H9 (cell line): ENCODE measurements around the gene SLC16A4. TPM values are rescaled to one million over a fixed set of nuclear protein-coding genes. Genes with fewer than 3 reads are reported as not detected.

Experiments used
- DNase-seq: peaks from one replicate; pipeline ENCODE4 v3.0.0-alpha.2; 2017
- H2AFZ ChIP-seq: one replicate; pipeline ENCODE4 v1.6.1; 2013; ENCODE audit warnings: mild to moderate bottlenecking, low read length, control low read depth, moderate library complexity
- H2AK5ac ChIP-seq: 2 replicates; pipeline ENCODE4 v1.6.1; 2013; ENCODE audit warnings: low read length, control low read depth, mixed read lengths; ENCODE audit not compliant: insufficient read length
- H2BK120ac ChIP-seq: one replicate; pipeline ENCODE4 v1.6.1; 2013; ENCODE audit warnings: low read depth, mild to moderate bottlenecking, low read length, control low read depth, inconsistent platforms; ENCODE audit not compliant: poor library complexity, severe bottlenecking
- H2BK12ac ChIP-seq: 2 replicates; pipeline ENCODE4 v1.6.1; 2013; ENCODE audit warnings: low read length, control low read depth, mixed read lengths, low read depth; ENCODE audit not compliant: insufficient read length
- H2BK15ac ChIP-seq: 2 replicates; pipeline ENCODE4 v1.6.1; 2013; ENCODE audit warnings: low read depth, low read length, control low read depth
- H2BK20ac ChIP-seq: one replicate; pipeline ENCODE4 v1.6.1; 2013; ENCODE audit warnings: low read depth, mild to moderate bottlenecking, low read length, control low read depth, inconsistent platforms; ENCODE audit not compliant: poor library complexity, severe bottlenecking
- H2BK5ac ChIP-seq: 2 replicates; pipeline ENCODE4 v1.6.1; 2013; ENCODE audit warnings: low read length, control low read depth, mixed read lengths; ENCODE audit not compliant: insufficient read length
- H3K14ac ChIP-seq: 2 replicates; pipeline ENCODE4 v1.6.1; 2013; ENCODE audit warnings: low read length, control low read depth; ENCODE audit not compliant: insufficient read depth
- H3K18ac ChIP-seq: 2 replicates; pipeline ENCODE4 v1.6.1; 2013; ENCODE audit warnings: low read depth, mild to moderate bottlenecking, mixed read lengths, low read length, control low read depth; ENCODE audit not compliant: insufficient read length
- H3K23ac ChIP-seq: 2 replicates; pipeline ENCODE4 v1.6.1; 2013; ENCODE audit warnings: low read length, control low read depth, mixed read lengths, low read depth; ENCODE audit not compliant: insufficient read length
- H3K23me2 ChIP-seq: 2 replicates; pipeline ENCODE4 v1.6.1; 2013; ENCODE audit warnings: low read depth, mild to moderate bottlenecking, mixed read lengths, low read length, control low read depth; ENCODE audit not compliant: insufficient read length, poor library complexity, severe bottlenecking
- H3K27ac ChIP-seq: 2 replicates; pipeline ENCODE4 v1.5.1; 2013; ENCODE audit warnings: low read length, control low read depth, mixed read lengths, low read depth; ENCODE audit not compliant: insufficient read length
- H3K27me3 ChIP-seq: 2 replicates; pipeline ENCODE4 v1.6.1; 2013; ENCODE audit warnings: low read length, control low read depth, inconsistent platforms; ENCODE audit not compliant: insufficient read depth
- H3K4ac ChIP-seq: 2 replicates; pipeline ENCODE4 v1.6.1; 2013; ENCODE audit warnings: low read depth, mild to moderate bottlenecking, control low read depth, inconsistent platforms, low read length, moderate library complexity
- H3K4me1 ChIP-seq: 2 replicates; pipeline ENCODE4 v1.6.1; 2013; ENCODE audit warnings: low read length, control low read depth, inconsistent platforms; ENCODE audit not compliant: insufficient read depth
- H3K4me2 ChIP-seq: 2 replicates; pipeline ENCODE4 v1.6.1; 2013; ENCODE audit warnings: low read length, control low read depth, mixed read lengths; ENCODE audit not compliant: insufficient read length, insufficient read depth
- H3K56ac ChIP-seq: 2 replicates; pipeline ENCODE4 v1.6.1; 2013; ENCODE audit warnings: low read depth, mild to moderate bottlenecking, mixed read lengths, low read length, control low read depth; ENCODE audit not compliant: insufficient read length
- H3K79me1 ChIP-seq: 2 replicates; pipeline ENCODE4 v1.6.1; 2013; ENCODE audit warnings: low read depth, mild to moderate bottlenecking, moderate library complexity, low read length, control low read depth, inconsistent platforms; ENCODE audit not compliant: insufficient read depth, poor library complexity, severe bottlenecking
- H3K79me2 ChIP-seq: 2 replicates; pipeline ENCODE4 v1.6.1; 2013; ENCODE audit warnings: low read length, control low read depth, inconsistent platforms; ENCODE audit not compliant: insufficient read depth
- H3K9ac ChIP-seq: 2 replicates; pipeline ENCODE4 v1.6.1; 2013; ENCODE audit warnings: low read length, control low read depth, mixed read lengths; ENCODE audit not compliant: insufficient read length; ENCODE audit errors: extremely low read depth
- H3K9me3 ChIP-seq: one replicate; pipeline ENCODE4 v1.6.1; 2013; ENCODE audit warnings: low read depth, low read length, inconsistent platforms; ENCODE audit not compliant: control insufficient read depth
- H3T11ph ChIP-seq: one replicate; pipeline ENCODE4 v1.6.1; 2013; ENCODE audit warnings: mild to moderate bottlenecking, low read length, control low read depth, inconsistent platforms
- H4K20me1 ChIP-seq: one replicate; pipeline ENCODE4 v1.6.1; 2013; ENCODE audit not compliant: control insufficient read depth, insufficient read length, insufficient read depth
- H4K5ac ChIP-seq: 2 replicates; pipeline ENCODE4 v1.6.1; 2013; ENCODE audit warnings: low read depth, mild to moderate bottlenecking, mixed read lengths, low read length, control low read depth; ENCODE audit not compliant: insufficient read length
- H4K8ac ChIP-seq: replicated peaks from 2 replicates; pipeline ENCODE4 v1.6.1; 2013; ENCODE audit warnings: low read length, control low read depth, mixed read lengths, low read depth; ENCODE audit not compliant: insufficient read length
- H4K91ac ChIP-seq: 2 replicates; pipeline ENCODE4 v1.6.1; 2013; ENCODE audit warnings: low read depth, mild to moderate bottlenecking, moderate library complexity, mixed read lengths, low read length, control low read depth; ENCODE audit not compliant: insufficient read length
- H3K27ac Mint-ChIP-seq, 3 experiments: 2 replicates in 2 of 3; 3 replicates in 1 of 3; pipeline ENCODE4 v1.8.0; 2020 to 2021; ENCODE audit warnings: mixed read lengths in 3 of 3, mild to moderate bottlenecking in 1 of 3, moderate library complexity in 1 of 3
- H3K27me3 Mint-ChIP-seq: 2 replicates; pipeline ENCODE4 v1.8.0; 2021; ENCODE audit warnings: low read depth, mild to moderate bottlenecking, moderate library complexity, mixed read lengths
- H3K36me3 Mint-ChIP-seq, 3 experiments: 2 replicates in 2 of 3; 3 replicates in 1 of 3; pipeline ENCODE4 v1.8.0; 2020 to 2021; ENCODE audit warnings: low read depth in 3 of 3, mixed read lengths in 3 of 3; ENCODE audit not compliant: insufficient read depth in 1 of 3
- H3K4me1 Mint-ChIP-seq, 2 experiments: 2 replicates each; pipeline ENCODE4 v1.8.0; 2020; ENCODE audit warnings: mixed read lengths in 2 of 2
- H3K4me3 Mint-ChIP-seq, 2 experiments: 2 replicates in 1 of 2; 3 replicates in 1 of 2; pipeline ENCODE4 v1.8.0; 2020 to 2021; ENCODE audit warnings: mild to moderate bottlenecking in 2 of 2, mixed read lengths in 2 of 2, moderate library complexity in 1 of 2
- H3K9me3 Mint-ChIP-seq, 2 experiments: 2 replicates in 1 of 2; 3 replicates in 1 of 2; pipeline ENCODE4 v1.8.0; 2020; ENCODE audit warnings: mild to moderate bottlenecking in 2 of 2, mixed read lengths in 2 of 2, moderate library complexity in 1 of 2
- whole genome bisulfite sequencing: extraction: QIAGEN DNeasy Blood & Tissue Kit; methylation state at CpG from one replicate; pipeline ENCODE4 v1.1.7; 2013; ENCODE audit warnings: missing lambda C conversion rate, low lambda C conversion rate, mixed read lengths; ENCODE audit not compliant: insufficient read length; ENCODE audit errors: extremely low coverage; 5-methylcytosine and 5-hydroxymethylcytosine counted together
- total RNA-seq: library from RNA; stranded (reverse); gene quantifications from 2 replicates; pipeline ENCODE4 v1.2.1, GENCODE V29; 2021
- TF ChIP-seq, protein P1 (sequence below): fragments of 200-600 bp; sonication (generic); conservative IDR thresholded peaks from 3 replicates; pipeline ENCODE4 v1.8.0; 2021; ENCODE audit warnings: antibody characterized with exemption, mild to moderate bottlenecking

SLC16A4 gene
- total RNA-seq, 1 experiment from 2014 or later, result 0.17 TPM

DNA sequence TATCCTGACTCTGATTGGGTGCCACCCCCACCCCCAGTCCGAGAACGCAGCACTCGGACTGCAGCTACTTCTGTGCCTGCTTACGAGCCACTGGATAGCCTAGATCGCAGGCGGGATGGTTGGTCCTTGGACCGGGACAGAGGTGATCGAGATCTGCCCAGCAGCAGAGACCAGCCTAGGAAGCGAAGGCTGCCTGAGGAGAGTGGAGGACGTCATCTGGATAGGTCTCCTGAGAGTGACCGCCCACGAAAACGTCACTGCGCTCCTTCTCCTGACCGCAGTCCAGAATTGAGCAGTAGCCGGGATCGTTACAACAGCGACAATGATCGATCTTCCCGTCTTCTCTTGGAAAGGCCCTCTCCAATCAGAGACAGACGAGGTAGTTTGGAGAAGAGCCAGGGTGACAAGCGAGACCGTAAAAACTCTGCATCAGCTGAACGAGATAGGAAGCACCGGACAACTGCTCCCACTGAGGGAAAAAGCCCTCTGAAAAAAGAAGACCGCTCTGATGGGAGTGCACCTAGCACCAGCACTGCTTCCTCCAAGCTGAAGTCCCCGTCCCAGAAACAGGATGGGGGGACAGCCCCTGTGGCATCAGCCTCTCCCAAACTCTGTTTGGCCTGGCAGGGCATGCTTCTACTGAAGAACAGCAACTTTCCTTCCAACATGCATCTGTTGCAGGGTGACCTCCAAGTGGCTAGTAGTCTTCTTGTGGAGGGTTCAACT, 49.5 kb downstream of the SLC16A4 start:
- no peak overlapping the region for H2BK5ac ChIP-seq
- H3T11ph ChIP-seq, result no peak overlapping the region
- H4K91ac ChIP-seq, result no peak overlapping the region
- H3K79me2 ChIP-seq, result peaks cover 41% of the 10 kb centered on the region
- Mint-ChIP-seq H3K27me3 (no peaks in the 10 kb centered on the region), H3K4me3 (no peak overlapping the region), H3K36me3 (peaks cover 37 to 56% (median 54%) of the 10 kb centered on the region in 3 experiments), H3K27ac (peak overlapping the region in 1 of 3 experiments; percentile 35; a peak in 1 of 7 replicates), H3K9me3 (peaks cover 0 to 2% of the 10 kb centered on the region in 2 experiments; a peak in 1 of 5 replicates), H3K4me1 (peaks cover 63 to 68% of the 10 kb centered on the region in 2 experiments)
- H3K23ac ChIP-seq, result no peak overlapping the region
- H3K9ac ChIP-seq, result no peak overlapping the region
- no peak overlapping the region for H3K56ac ChIP-seq
- no peak overlapping the region for H3K14ac ChIP-seq
- no peak overlapping the region for H2AFZ ChIP-seq
- H2BK20ac ChIP-seq, result no peak overlapping the region
- no peak overlapping the region for H3K18ac ChIP-seq
- no CpG with 5 or more reads among the region's 27 CpGs for WGBS
- no peaks in the 10 kb centered on the region for H4K20me1 ChIP-seq
- H3K4me2 ChIP-seq, result peak overlapping the region; percentile 93
- no peaks in the 10 kb centered on the region for H3K9me3 ChIP-seq
- no peak overlapping the region for H2BK12ac ChIP-seq
- no peak overlapping the region for H3K4ac ChIP-seq
- no peak overlapping the region for H4K5ac ChIP-seq
- H2BK15ac ChIP-seq, result no peak overlapping the region
- TF ChIP-seq, protein P1, sequence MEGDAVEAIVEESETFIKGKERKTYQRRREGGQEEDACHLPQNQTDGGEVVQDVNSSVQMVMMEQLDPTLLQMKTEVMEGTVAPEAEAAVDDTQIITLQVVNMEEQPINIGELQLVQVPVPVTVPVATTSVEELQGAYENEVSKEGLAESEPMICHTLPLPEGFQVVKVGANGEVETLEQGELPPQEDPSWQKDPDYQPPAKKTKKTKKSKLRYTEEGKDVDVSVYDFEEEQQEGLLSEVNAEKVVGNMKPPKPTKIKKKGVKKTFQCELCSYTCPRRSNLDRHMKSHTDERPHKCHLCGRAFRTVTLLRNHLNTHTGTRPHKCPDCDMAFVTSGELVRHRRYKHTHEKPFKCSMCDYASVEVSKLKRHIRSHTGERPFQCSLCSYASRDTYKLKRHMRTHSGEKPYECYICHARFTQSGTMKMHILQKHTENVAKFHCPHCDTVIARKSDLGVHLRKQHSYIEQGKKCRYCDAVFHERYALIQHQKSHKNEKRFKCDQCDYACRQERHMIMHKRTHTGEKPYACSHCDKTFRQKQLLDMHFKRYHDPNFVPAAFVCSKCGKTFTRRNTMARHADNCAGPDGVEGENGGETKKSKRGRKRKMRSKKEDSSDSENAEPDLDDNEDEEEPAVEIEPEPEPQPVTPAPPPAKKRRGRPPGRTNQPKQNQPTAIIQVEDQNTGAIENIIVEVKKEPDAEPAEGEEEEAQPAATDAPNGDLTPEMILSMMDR, result no peak
- H4K8ac ChIP-seq, result no peak overlapping the region
- H3K27me3 ChIP-seq, result no peaks in the 10 kb centered on the region
- DNase-seq, result no peak
- no peak overlapping the region for H3K27ac ChIP-seq
- H2BK120ac ChIP-seq, result no peak overlapping the region
- H3K4me1 ChIP-seq, result peaks cover 3% of the 10 kb centered on the region; the same call in 1 of the 2 replicates
- no peaks in the 10 kb centered on the region for H3K79me1 ChIP-seq
- H2AK5ac ChIP-seq, result no peak overlapping the region
- peaks cover 13% of the 10 kb centered on the region for H3K23me2 ChIP-seq
